Esophagus squamous epithelium (tissue), 5 donors: ENCODE measurements around the gene COL23A1. TPM values are rescaled to one million over a fixed set of nuclear protein-coding genes. Genes with fewer than 3 reads are reported as not detected.

Experiments used
- DNase-seq: peaks from one replicate; lab custom pipeline; 2025; lab: John Stamatoyannopoulos, UW
- H3K27ac ChIP-seq, 4 donors: fragments of 200-600 bp; sonication (generic); one replicate each; pipeline ENCODE4 v1.5.1; 2016 to 2019; ENCODE audit warnings: mild to moderate bottlenecking in 1 of 4
- H3K27me3 ChIP-seq, 4 donors: fragments of 200-600 bp; sonication (generic); 1 replicate in 3 of 4; 2 replicates in 1 of 4; pipeline versions ENCODE4 v1.5.1 to v1.6.0; 2017 to 2021; ENCODE audit warnings: antibody characterized with exemption in 1 of 4
- H3K36me3 ChIP-seq, 3 donors: fragments of 200-600 bp; sonication (generic); one replicate each; pipeline ENCODE4 v1.5.1; 2016 to 2019
- H3K4me1 ChIP-seq, 3 donors: fragments of 200-600 bp; sonication (generic); one replicate each; pipeline ENCODE4 v1.5.1; 2017 to 2019
- H3K4me3 ChIP-seq, 4 donors: fragments of 200-600 bp; sonication (generic); 1 replicate in 3 of 4; 2 replicates in 1 of 4; pipeline ENCODE4 v1.5.1; 2016 to 2019; ENCODE audit warnings: mild to moderate bottlenecking in 2 of 4, moderate library complexity in 1 of 4
- H3K9me3 ChIP-seq, 3 donors: fragments of 200-600 bp; sonication (generic); one replicate each; pipeline ENCODE4 v1.5.1; 2016 to 2019
- CTCF ChIP-seq, 6 experiments: fragments of 450-650 bp in 4 of 6; fragments of 200-600 bp in 2 of 6; sonication (generic) in 2 of 6; IDR thresholded peaks; one replicate each; pipeline ENCODE4 v1.5.1; 2016 to 2019; ENCODE audit warnings: antibody characterized with exemption in 6 of 6, mild to moderate bottlenecking in 4 of 6, moderate library complexity in 4 of 6
- POLR2A ChIP-seq, 4 donors: fragments of 450-650 bp; IDR thresholded peaks; one replicate each; pipeline ENCODE4 v1.6.1; 2017; ENCODE audit warnings: antibody characterized with exemption in 4 of 4, mild to moderate bottlenecking in 4 of 4, moderate library complexity in 3 of 4
- WGBS, 2 donors: methylation state at CpG; one replicate each; pipeline ENCODE4 v1.1.5; 2018; 5-methylcytosine and 5-hydroxymethylcytosine counted together
- intact Hi-C: fragments of 100-400 bp; cut with DNase I; formaldehyde crosslinking; loops from one replicate; pipeline ENCODE4 v1.15.0; 2022
- total RNA-seq, 4 donors: library from RNA; depleted of rRNA; stranded (reverse); fragments of >200 nt; gene quantifications; one replicate each; pipeline ENCODE4 v1.1.0, GENCODE V29; 2016
- donor health status: DM: yes; HTN: yes; CAD: no.

Gene COL23A1
- total RNA-seq, 4 donors from 2014 or later: 0.41 to 1.5 (median 0.44) TPM; not detected in 1

DNA sequence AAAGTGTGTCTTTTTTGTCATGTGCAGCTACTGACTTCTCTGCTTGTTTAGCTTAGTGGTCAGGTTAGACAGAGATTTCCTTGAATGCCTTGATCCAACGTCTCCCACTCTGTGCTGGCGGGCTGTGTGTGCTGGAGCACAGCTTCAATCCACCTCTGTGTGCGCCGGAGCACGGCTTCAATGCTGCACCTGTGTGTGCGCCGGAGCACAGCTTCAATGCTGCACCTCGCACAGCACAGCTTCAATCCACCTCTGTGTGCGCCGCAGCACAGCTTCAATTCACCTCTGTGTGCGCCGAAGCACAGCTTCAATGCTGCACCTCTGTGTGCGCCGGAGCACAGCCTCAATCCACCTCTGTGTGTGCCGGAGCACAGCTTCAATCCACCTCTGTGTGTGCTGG is 288.6 kb downstream of the COL23A1 start:
- no peak overlapping the region for H3K27ac ChIP-seq
- H3K36me3 ChIP-seq: no peaks in the 10 kb centered on the region
- TF ChIP-seq POLR2A (IDR thresholded peaks at IDR 0.05): no peak
- TF ChIP-seq CTCF (IDR thresholded peaks at IDR 0.05): no peak
- peaks cover 0 to 69% (median 0%) of the 10 kb centered on the region in 4 donors for H3K27me3 ChIP-seq
- H3K9me3 ChIP-seq: no peaks in the 10 kb centered on the region
- intact Hi-C loops: no loop called here
- H3K4me1 ChIP-seq: no peaks in the 10 kb centered on the region
- DNase-seq: no peak
- no peak overlapping the region for H3K4me3 ChIP-seq
- 77 to 84% methylated on average over 3 to 8 of the region's 15 CpGs for WGBS, 2 donors

DNA sequence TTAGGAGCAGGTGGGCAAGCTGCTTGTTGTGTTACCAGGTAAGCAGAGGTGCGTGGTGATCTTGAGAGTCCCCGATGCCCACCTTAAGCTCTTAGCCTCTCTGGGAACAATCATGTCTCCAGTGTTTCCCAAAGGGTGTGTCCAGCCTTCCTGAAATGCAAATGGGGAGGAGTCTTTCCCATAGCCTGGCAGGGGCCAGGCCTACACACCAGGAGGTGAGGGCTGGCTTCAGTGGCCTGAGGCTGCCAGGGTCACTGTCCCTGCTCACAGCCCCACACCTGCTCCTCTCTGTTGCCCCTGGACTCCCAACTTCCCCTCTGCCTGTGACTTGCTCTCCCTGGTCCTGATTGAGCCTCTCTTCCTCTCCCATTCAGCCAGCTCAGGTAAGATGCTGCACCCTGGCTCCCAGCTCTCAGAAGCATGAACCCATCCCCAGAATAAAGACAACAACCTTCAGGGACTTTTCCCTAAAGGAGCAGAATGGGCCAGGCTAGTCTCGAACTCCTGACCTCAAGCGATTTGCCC is 291.8 kb downstream of the COL23A1 start:
- no peak for DNase-seq
- Histone ChIP-seq H3K4me1 (peaks cover 0 to 2% (median 0%) of the 10 kb centered on the region in 3 donors), H3K36me3 (no peaks in the 10 kb centered on the region), H3K9me3 (no peaks in the 10 kb centered on the region), H3K4me3 (no peak overlapping the region), H3K27me3 (peaks cover 0 to 73% (median 0%) of the 10 kb centered on the region in 4 donors), H3K27ac (no peak overlapping the region)
- intact Hi-C loops: no loop called here
- WGBS, 2 donors: 94 to 96% methylated on average over 2 to 4 of the region's 4 CpGs
- no peak for TF ChIP-seq CTCF (IDR thresholded peaks at IDR 0.05)
- TF ChIP-seq POLR2A (IDR thresholded peaks at IDR 0.05): no peak

DNA sequence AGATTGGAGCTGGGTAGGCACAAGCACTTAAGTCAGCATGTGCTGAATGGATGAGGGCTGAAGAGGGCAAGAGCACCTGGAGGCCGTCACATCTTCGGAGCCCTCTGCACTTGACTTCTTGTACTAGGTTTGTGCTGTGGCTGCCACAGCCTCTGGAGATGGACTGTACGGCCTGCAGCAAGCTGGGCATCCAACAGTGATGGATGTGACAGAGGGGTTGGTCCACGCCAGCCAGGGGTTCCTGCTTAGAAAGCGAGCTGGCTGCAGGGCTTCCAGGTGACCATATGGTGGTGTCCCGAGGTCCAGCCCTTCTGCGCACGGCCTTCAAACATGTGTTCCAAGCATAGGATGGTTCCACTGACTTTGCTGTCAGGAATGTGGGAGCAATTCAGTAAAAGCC is 292.4 kb downstream of the COL23A1 start:
- WGBS, 2 donors: 71 to 100% methylated on average over 3 to 4 of the region's 8 CpGs
- DNase-seq: no peak
- Histone ChIP-seq H3K36me3 (no peaks in the 10 kb centered on the region), H3K27ac (no peak overlapping the region), H3K9me3 (no peaks in the 10 kb centered on the region), H3K27me3 (peaks cover 0 to 73% (median 0%) of the 10 kb centered on the region in 4 donors), H3K4me3 (no peak overlapping the region), H3K4me1 (peaks cover 0 to 8% (median 0%) of the 10 kb centered on the region in 3 donors)
- intact Hi-C loops: no loop called here
- TF ChIP-seq CTCF (IDR thresholded peaks at IDR 0.05) (no peak), POLR2A (IDR thresholded peaks at IDR 0.05) (no peak)

DNA sequence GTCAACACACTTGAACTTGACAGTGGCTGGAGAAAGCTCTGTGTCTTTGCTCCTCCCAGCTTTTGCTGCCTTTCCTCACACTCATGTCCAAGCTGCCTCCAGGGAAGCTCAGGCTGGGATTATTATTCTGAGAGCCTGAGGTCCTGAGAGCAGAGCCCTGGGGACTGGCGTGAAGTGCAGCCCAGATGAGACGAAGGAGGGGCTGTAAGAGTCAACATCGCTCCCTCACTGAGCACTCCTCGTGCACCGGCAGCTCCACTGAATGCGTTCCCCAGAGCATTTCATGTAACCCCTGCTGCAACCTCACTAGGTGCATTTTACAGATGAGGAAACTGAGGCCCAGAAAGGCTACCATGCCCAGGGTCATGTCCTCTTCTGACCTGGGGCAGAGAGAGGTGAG is 294.1 kb downstream of the COL23A1 start:
- peaks cover 0 to 22% (median 0%) of the 10 kb centered on the region in 3 donors for H3K4me1 ChIP-seq
- no peaks in the 10 kb centered on the region for H3K9me3 ChIP-seq
- H3K36me3 ChIP-seq: no peaks in the 10 kb centered on the region
- 73 to 79% methylated on average over 5 to 6 of the region's 6 CpGs for WGBS, 2 donors
- peaks cover 0 to 78% (median 0%) of the 10 kb centered on the region in 4 donors for H3K27me3 ChIP-seq
- H3K4me3 ChIP-seq: no peak overlapping the region
- no peak for DNase-seq
- H3K27ac ChIP-seq: no peak overlapping the region
- TF ChIP-seq POLR2A (IDR thresholded peaks at IDR 0.05) (no peak), CTCF (IDR thresholded peaks at IDR 0.05) (no peak)
- intact Hi-C loops: no loop called here

DNA sequence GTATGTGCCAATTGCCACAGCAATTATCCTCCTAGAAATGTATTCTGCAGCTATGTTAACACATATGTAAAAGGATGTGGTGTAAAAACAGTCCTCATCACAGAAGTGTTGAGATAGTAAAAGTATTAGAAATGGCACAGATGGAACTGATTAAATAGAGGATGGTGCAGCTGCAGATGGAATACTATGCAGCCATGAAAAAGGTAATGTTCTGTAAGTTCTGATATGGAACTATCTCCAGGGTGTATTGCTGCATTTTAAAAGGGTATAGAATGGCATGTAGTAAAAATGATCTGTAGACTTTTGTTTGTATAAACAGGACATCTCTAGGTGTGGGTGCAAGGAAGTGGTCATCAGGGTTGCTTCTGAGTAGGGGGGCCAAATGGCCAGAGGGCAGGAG is 294.6 kb downstream of the COL23A1 start:
- TF ChIP-seq CTCF (IDR thresholded peaks at IDR 0.05) (no peak), POLR2A (IDR thresholded peaks at IDR 0.05) (no peak)
- intact Hi-C loops: no loop called here
- H3K27me3 ChIP-seq: peaks cover 0 to 78% (median 2%) of the 10 kb centered on the region in 4 donors
- no peak for DNase-seq
- H3K4me1 ChIP-seq: peaks cover 0 to 26% (median 0%) of the 10 kb centered on the region in 3 donors
- no peaks in the 10 kb centered on the region for H3K36me3 ChIP-seq
- H3K4me3 ChIP-seq: no peak overlapping the region
- H3K9me3 ChIP-seq: no peaks in the 10 kb centered on the region
- H3K27ac ChIP-seq: no peak overlapping the region
